ENCODE data around the gene FRMD8. TPM values are rescaled to one million over a fixed set of nuclear protein-coding genes. Genes with fewer than 3 reads are reported as not detected.

FRMD8 gene
- total RNA-seq, 6 experiments from 2014 or later: 7.7 to 17.1 (median 14.3) TPM

DNA sequence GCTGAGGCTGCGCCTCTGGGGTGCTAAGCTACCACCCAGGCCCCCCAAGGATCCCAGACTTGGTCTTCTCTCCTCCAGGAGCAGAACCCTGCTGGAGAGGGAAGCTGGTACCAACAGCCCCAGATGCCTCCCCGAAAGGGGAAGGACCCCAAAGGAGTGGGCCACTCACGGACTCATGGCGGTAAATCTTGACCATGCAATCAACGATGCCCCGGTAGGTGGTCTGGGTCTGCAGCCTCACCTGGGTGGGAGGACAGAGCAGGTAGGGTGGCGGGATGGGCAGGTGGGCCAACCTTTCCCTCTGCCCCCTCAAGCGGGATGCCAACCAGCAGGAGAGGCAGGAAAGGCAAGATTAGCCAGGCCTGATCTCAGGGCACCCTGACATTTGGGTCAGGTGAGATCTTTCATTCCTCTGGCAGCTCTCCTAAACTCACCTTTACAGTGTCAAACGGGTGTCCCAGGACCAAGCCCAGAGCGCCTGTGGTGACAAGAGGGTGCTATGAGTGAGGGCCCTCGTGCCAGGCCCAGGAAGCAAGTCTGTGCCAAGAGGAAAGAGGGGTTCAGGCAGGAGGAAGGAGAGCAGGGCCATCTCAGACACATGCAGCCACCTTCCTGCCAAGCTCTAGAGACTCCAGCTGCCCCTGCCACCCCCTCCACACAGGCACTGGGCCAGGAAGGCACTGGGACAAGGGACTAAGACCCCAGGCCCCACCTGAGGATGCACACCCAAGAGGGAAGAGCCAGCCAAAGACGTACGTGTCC is 6.6 kb upstream of the FRMD8 start:
- no peak for TF ChIP-seq POLR2A (IDR thresholded peaks at IDR 0.05)
- TF ChIP-seq, protein P1, sequence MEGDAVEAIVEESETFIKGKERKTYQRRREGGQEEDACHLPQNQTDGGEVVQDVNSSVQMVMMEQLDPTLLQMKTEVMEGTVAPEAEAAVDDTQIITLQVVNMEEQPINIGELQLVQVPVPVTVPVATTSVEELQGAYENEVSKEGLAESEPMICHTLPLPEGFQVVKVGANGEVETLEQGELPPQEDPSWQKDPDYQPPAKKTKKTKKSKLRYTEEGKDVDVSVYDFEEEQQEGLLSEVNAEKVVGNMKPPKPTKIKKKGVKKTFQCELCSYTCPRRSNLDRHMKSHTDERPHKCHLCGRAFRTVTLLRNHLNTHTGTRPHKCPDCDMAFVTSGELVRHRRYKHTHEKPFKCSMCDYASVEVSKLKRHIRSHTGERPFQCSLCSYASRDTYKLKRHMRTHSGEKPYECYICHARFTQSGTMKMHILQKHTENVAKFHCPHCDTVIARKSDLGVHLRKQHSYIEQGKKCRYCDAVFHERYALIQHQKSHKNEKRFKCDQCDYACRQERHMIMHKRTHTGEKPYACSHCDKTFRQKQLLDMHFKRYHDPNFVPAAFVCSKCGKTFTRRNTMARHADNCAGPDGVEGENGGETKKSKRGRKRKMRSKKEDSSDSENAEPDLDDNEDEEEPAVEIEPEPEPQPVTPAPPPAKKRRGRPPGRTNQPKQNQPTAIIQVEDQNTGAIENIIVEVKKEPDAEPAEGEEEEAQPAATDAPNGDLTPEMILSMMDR (IDR thresholded peaks at IDR 0.05): no peak
- intact Hi-C loops (cut with DNase I): no loop called here
- no peaks in the 10 kb centered on the region for H3K36me3 ChIP-seq
- DNase-seq (peak in 1 of 3 donors; percentile 52), ATAC-seq (no peak)
- no peak overlapping the region for H3K27ac ChIP-seq
- no peaks in the 10 kb centered on the region for H3K9me3 ChIP-seq
- H3K4me1 ChIP-seq: peaks cover 0 to 30% (median 10%) of the 10 kb centered on the region in 4 donors
- H3K27me3 ChIP-seq: no peaks in the 10 kb centered on the region
- H3K4me3 ChIP-seq: no peak overlapping the region
- 95% methylated on average over 4 of the region's 13 CpGs for WGBS (ENCODE audit: insufficient coverage, low coverage, low lambda C conversion rate, missing lambda C conversion rate)

DNA sequence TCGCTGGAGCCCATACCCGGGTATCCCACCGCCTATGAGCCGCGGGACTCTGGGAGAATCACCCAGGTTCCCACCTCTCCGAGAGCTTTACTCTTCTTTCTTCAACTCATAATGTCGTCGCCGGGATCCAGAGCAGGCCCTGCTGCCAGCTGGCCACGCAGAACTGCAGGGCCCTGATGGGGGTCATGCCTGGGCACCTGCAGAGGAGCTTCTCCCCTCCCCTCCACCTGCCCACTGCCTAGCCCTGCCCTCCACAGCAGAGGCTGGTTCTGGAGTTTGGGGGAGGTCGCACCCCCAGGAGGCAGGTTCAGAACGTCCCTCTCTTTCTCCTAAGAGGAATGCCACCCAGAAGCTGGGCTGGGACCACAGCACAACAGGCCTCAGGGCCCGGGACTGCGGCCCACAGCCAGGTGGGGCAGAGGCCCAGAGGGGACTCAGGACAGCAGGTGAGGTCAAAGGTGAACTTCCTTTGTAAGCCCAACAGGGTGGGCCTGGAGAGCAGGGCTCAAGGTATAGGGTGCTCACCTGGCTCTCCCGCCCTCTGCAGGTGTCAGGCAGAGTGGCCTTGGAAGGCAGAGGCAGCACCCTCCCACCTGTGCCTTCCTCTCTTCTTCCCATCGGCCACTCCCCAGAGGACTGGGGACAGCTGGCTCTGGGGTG is 5.8 kb upstream of the FRMD8 start:
- ATAC-seq (no peak), DNase-seq (no peak)
- WGBS (ENCODE audit: insufficient coverage, low coverage, low lambda C conversion rate, missing lambda C conversion rate): 80% methylated on average over 1 of the region's 16 CpGs
- H3K4me3 ChIP-seq: no peak overlapping the region
- peak overlapping the region in 2 of 3 donors; percentile 97 to 99 for H3K27ac ChIP-seq
- peaks cover 0 to 33% (median 10%) of the 10 kb centered on the region in 4 donors for H3K4me1 ChIP-seq
- no peaks in the 10 kb centered on the region for H3K9me3 ChIP-seq
- TF ChIP-seq, protein P1 (IDR thresholded peaks at IDR 0.05): no peak
- no peak for TF ChIP-seq POLR2A (IDR thresholded peaks at IDR 0.05)
- no peaks in the 10 kb centered on the region for H3K36me3 ChIP-seq
- H3K27me3 ChIP-seq: no peaks in the 10 kb centered on the region
- intact Hi-C loops (cut with DNase I): no loop called here

DNA sequence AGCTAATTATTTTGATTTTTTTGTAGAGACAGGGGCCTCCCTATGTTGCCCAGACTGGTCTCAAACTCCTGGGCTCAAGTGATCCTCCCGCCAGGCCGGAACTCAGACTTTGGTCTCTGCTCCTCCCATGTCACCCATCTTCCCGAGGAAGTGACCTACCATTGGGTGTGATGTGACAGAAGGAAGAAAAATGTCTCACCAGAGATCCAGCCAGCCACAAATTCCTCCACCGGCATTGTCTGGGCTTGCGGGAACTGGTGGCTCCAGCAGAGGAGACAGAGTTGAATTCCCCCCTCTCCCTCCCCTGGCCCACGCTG is 4.8 kb upstream of the FRMD8 start:
- peak in 2 of 4 donors; percentile 39 to 41 for ATAC-seq
- H3K27ac ChIP-seq: peak overlapping the region; percentile 90 to 99 (median 97)
- intact Hi-C loops (cut with DNase I): no loop called here
- H3K27me3 ChIP-seq: no peaks in the 10 kb centered on the region
- H3K9me3 ChIP-seq: no peaks in the 10 kb centered on the region
- peak overlapping the region; percentile 28 to 47 (median 42) for H3K4me3 ChIP-seq
- peaks cover 0 to 40% (median 10%) of the 10 kb centered on the region in 4 donors for H3K4me1 ChIP-seq
- no peak for DNase-seq
- WGBS (ENCODE audit: insufficient coverage, low coverage, low lambda C conversion rate, missing lambda C conversion rate): 0% methylated on average over 4 of the region's 6 CpGs
- TF ChIP-seq, protein P1 (IDR thresholded peaks at IDR 0.05): no peak
- TF ChIP-seq POLR2A (IDR thresholded peaks at IDR 0.05): no peak
- no peaks in the 10 kb centered on the region for H3K36me3 ChIP-seq

DNA sequence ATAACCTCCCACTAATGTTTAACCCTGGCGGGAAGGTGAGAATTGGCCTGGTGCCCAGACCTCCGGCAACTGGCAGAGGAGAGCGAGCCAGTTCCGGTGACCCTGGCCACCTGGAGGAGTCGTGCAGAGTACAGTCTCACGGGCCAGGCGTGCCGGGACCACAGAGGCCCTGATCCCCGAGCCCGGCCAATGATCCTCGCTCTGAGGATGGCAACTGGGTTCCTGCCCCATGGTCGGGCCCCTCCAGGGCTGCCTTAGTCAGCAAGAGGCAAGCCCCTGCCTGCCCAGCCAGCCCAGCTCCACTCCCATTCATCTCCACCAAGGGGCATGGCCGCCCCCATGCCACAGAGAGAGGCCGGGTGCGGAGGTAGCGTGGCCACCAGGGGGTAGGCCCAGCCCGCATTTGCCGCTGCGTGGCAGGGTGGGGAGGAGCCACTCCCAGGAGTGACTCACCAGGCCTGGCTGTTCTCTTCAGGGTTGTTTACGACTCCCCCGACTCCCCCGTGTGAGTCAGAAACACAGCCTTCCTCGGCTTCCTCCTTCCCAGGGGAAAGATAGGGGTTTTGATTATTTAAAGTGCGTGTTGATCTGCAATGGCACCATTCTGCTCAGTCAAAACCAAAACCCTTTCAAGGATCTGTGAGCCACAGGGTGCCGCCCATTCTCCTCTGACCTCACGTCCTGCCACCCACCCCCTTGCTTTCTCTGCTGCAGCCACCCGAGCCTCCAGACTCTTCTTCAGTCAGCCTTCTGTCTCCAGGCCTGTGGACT is 4.2 kb upstream of the FRMD8 start, which contains the start of gene SLC25A45:
SLC25A45 (minus strand) TSS at position 614 of the 771 bp plus-strand sequence. CDS start 695 bp downstream, outside the sequence.
- Histone ChIP-seq H3K4me3 (peak within 1 kb of the TSS; percentile 28 to 47 (median 42)), H3K36me3 (no peaks in the 10 kb centered on the region), H3K9me3 (no peaks in the 10 kb centered on the region), H3K4me1 (peaks cover 0 to 40% (median 12%) of the 10 kb centered on the region in 4 donors), H3K27me3 (no peaks in the 10 kb centered on the region), H3K27ac (peak within 1 kb of the TSS; percentile 90 to 99 (median 97))
- peak; percentile 94 to 96 (median 95) for DNase-seq
- TF ChIP-seq, protein P1 (IDR thresholded peaks at IDR 0.05): peak; percentile 60 to 91 (median 68)
- TF ChIP-seq POLR2A (IDR thresholded peaks at IDR 0.05): peak; percentile 66
- ATAC-seq: peak; percentile 76 to 84 (median 82)
- intact Hi-C loops (cut with DNase I): no loop called here
- WGBS (ENCODE audit: insufficient coverage, low coverage, low lambda C conversion rate, missing lambda C conversion rate): 0% methylated on average over 4 of the region's 27 CpGs
